HCT116 (cell line): Measurements from ENCODE around the gene PSENEN. TPM values are rescaled to one million over a fixed set of nuclear protein-coding genes. Genes with fewer than 3 reads are reported as not detected.

ENCODE experiments used
- ATAC-seq: fragments of 200-7000 bp; cut with Tn5 transposase; 2 replicates; pipeline ENCODE4 v1.9.1; 2020; ENCODE audit warnings: mild to moderate bottlenecking, moderate library complexity
- BruUV-seq: library from RNA; stranded (reverse); fragments of 400-500 nt; replicated peaks from 2 replicates; lab custom pipeline; 2021; lab: Mats Ljungman, UMichigan
- CTCF ChIA-PET: fragments of 300-600 bp; sonication (Branson Sonifier 250); formaldehyde crosslinking; loops from one replicate; lab custom pipeline; 2021; ENCODE audit warnings: antibody characterized with exemption; lab: Charles Lee
- POLR2A ChIA-PET: fragments of 300-600, 350-600 bp; sonication (Branson Sonifier 250); formaldehyde crosslinking; loops from one replicate; lab custom pipeline; 2021; ENCODE audit warnings: antibody characterized with exemption; lab: Charles Lee
- RAD21 ChIA-PET, 2 experiments: fragments of 300-600 bp; sonication (Branson Sonifier 250); formaldehyde crosslinking; loops; one replicate each; lab custom pipeline; 2023; ENCODE audit warnings: low total read pairs in 2 of 2; ENCODE audit not compliant: uncharacterized antibody in 2 of 2, unreplicated experiment in 2 of 2, low non-redundant PET in 1 of 2; lab: Charles Lee
- DNase-seq: peaks from one replicate; pipeline ENCODE4 v3.0.0-alpha.2; 2010; ENCODE audit warnings: low read depth, low spot score
- H2AFZ ChIP-seq: fragments of 200-600 bp; shearing (Covaris generic), sonication (generic); 2 replicates; pipeline ENCODE4 v1.6.1; 2017; ENCODE audit warnings: low read depth, mixed run types, mixed read lengths, antibody characterized with exemption, low read length; ENCODE audit not compliant: poor library complexity, severe bottlenecking
- H3K27ac ChIP-seq: 2 replicates; pipeline ENCODE4 v1.5.1; 2012; ENCODE audit warnings: low read depth, low read length
- H3K27me3 ChIP-seq: fragments of 200-600 bp; sonication (generic); 2 replicates; pipeline ENCODE4 v1.6.1; 2016; ENCODE audit warnings: mixed run types, low read length, mixed read lengths; ENCODE audit not compliant: insufficient read depth
- H3K36me3 ChIP-seq, 2 experiments: fragments of 200-500 bp in 1 of 2; fragments of 200-600 bp in 1 of 2; sonication (Bioruptor generic) in 1 of 2; sonication (generic) in 1 of 2; 2 replicates each; pipeline versions ENCODE4 v1.5.1 to v1.6.1; 2014 to 2016; ENCODE audit warnings: low read length in 2 of 2, inconsistent platforms in 1 of 2, mixed read lengths in 1 of 2, mixed run types in 1 of 2; ENCODE audit not compliant: insufficient read depth in 2 of 2, control insufficient read depth in 1 of 2
- H3K4me1 ChIP-seq, 2 experiments: fragments of 200-600 bp in 1 of 2; sonication (generic) in 1 of 2; 2 replicates each; pipeline versions ENCODE4 v1.5.1 to v1.6.1; 2012 to 2017; ENCODE audit warnings: low read length in 2 of 2, inconsistent platforms in 1 of 2, mild to moderate bottlenecking in 1 of 2, mixed read lengths in 1 of 2, mixed run types in 1 of 2, moderate library complexity in 1 of 2; ENCODE audit not compliant: insufficient read depth in 2 of 2, control insufficient read depth in 1 of 2
- H3K4me2 ChIP-seq: fragments of 200-600 bp; sonication (generic); 2 replicates; pipeline ENCODE4 v1.6.1; 2017; ENCODE audit warnings: mixed run types, low read length, mixed read lengths
- H3K4me3 ChIP-seq, 2 experiments: fragments of 200-600 bp in 1 of 2; sonication (generic) in 1 of 2; replicated peaks in 1 of 2; 2 replicates each; pipeline ENCODE4 v1.5.1; 2011 to 2016; ENCODE audit warnings: low read length in 2 of 2, control low read depth in 1 of 2, low read depth in 1 of 2, mild to moderate bottlenecking in 1 of 2, mixed read lengths in 1 of 2, mixed run types in 1 of 2
- H3K79me2 ChIP-seq: fragments of 200-600 bp; sonication (generic); 2 replicates; pipeline ENCODE4 v1.6.1; 2017; ENCODE audit warnings: mild to moderate bottlenecking, mixed run types, low read length, moderate library complexity, mixed read lengths; ENCODE audit not compliant: insufficient read depth
- H3K9ac ChIP-seq: fragments of 200-600 bp; sonication (generic); 2 replicates; pipeline ENCODE4 v1.6.1; 2016; ENCODE audit warnings: low read length, mixed read lengths
- H3K9me2 ChIP-seq: fragments of 200-600 bp; sonication (generic), shearing (Covaris generic); 2 replicates; pipeline ENCODE4 v1.6.1; 2017; ENCODE audit warnings: mixed run types, mild to moderate bottlenecking, moderate library complexity; ENCODE audit not compliant: insufficient read depth
- H3K9me3 ChIP-seq, 2 experiments: fragments of 200-500 bp in 1 of 2; fragments of 200-600 bp in 1 of 2; sonication (Bioruptor generic) in 1 of 2; sonication (generic) in 1 of 2; 2 replicates each; pipeline ENCODE4 v1.6.1; 2014 to 2017; ENCODE audit warnings: low read length in 2 of 2, mixed read lengths in 2 of 2, inconsistent platforms in 1 of 2, low read depth in 1 of 2, mild to moderate bottlenecking in 1 of 2, mixed run types in 1 of 2, moderate library complexity in 1 of 2; ENCODE audit not compliant: control insufficient read depth in 1 of 2, insufficient read depth in 1 of 2
- H4K20me1 ChIP-seq: fragments of 200-600 bp; sonication (generic), shearing (Covaris generic); 2 replicates; pipeline ENCODE4 v1.6.1; 2017; ENCODE audit warnings: mixed run types, mild to moderate bottlenecking, moderate library complexity; ENCODE audit not compliant: insufficient read depth
- ATF3 ChIP-seq: IDR thresholded peaks from 2 replicates; pipeline ENCODE4 v1.6.1; 2012
- CEBPB ChIP-seq: IDR thresholded peaks from 2 replicates; pipeline ENCODE4 v1.6.1; 2012; ENCODE audit warnings: low read depth
- CTCF ChIP-seq, 3 experiments: fragments of 200-600 bp in 1 of 3; sonication (generic) in 1 of 3; IDR thresholded peaks in 2 of 3; conservative IDR thresholded peaks in 1 of 3; 2 replicates each; pipeline ENCODE4 v1.5.1; 2012 to 2017; ENCODE audit warnings: low read depth in 2 of 3, low read length in 2 of 3, antibody characterized with exemption in 1 of 3, borderline replicate concordance in 1 of 3, control low read depth in 1 of 3, mild to moderate bottlenecking in 1 of 3, mixed read lengths in 1 of 3, mixed run types in 1 of 3, moderate library complexity in 1 of 3; ENCODE audit not compliant: insufficient read depth in 1 of 3
- EGR1 ChIP-seq: IDR thresholded peaks from 2 replicates; pipeline ENCODE4 v1.6.1; 2012; ENCODE audit warnings: low read depth
- ELF1 ChIP-seq: IDR thresholded peaks from 2 replicates; pipeline ENCODE4 v1.6.1; 2012; ENCODE audit warnings: low read depth, borderline replicate concordance
- EZH2phosphoT487 ChIP-seq: fragments of 200-600 bp; IDR thresholded peaks from 2 replicates; pipeline ENCODE4 v1.6.1; 2018; ENCODE audit warnings: antibody characterized with exemption, borderline replicate concordance
- FOSL1 ChIP-seq: IDR thresholded peaks from 2 replicates; pipeline ENCODE4 v1.6.1; 2012; ENCODE audit warnings: low read depth
- POLR2A ChIP-seq: IDR thresholded peaks from 2 replicates; pipeline ENCODE4 v1.7.0; 2011; ENCODE audit warnings: borderline replicate concordance; ENCODE audit not compliant: insufficient read depth, insufficient read length; ENCODE audit errors: extremely low read depth
- TCF7L2 ChIP-seq: IDR thresholded peaks from 2 replicates; pipeline ENCODE4 v1.7.0; 2011; ENCODE audit warnings: borderline replicate concordance, inconsistent platforms; ENCODE audit not compliant: insufficient read depth, insufficient read length; ENCODE audit errors: extremely low read depth
- ZNF274 ChIP-seq: fragments of 200-500 bp; sonication (Bioruptor generic); IDR thresholded peaks from 2 replicates; pipeline ENCODE4 v1.6.1; 2014; ENCODE audit warnings: mild to moderate bottlenecking, low read depth, low read length, inconsistent platforms
- intact Hi-C: fragments of 100-400 bp; cut with micrococcal nuclease; formaldehyde crosslinking; loops from 2 replicates; pipeline ENCODE4 v1.10.0; 2022
- total RNA-seq: library from RNA; stranded (reverse); gene quantifications from one replicate; pipeline ENCODE4 v1.2.1, GENCODE V29; 2021; ENCODE audit not compliant: unreplicated experiment

PSENEN gene
- total RNA-seq, 1 experiment from 2014 or later = 55.3 TPM

DNA sequence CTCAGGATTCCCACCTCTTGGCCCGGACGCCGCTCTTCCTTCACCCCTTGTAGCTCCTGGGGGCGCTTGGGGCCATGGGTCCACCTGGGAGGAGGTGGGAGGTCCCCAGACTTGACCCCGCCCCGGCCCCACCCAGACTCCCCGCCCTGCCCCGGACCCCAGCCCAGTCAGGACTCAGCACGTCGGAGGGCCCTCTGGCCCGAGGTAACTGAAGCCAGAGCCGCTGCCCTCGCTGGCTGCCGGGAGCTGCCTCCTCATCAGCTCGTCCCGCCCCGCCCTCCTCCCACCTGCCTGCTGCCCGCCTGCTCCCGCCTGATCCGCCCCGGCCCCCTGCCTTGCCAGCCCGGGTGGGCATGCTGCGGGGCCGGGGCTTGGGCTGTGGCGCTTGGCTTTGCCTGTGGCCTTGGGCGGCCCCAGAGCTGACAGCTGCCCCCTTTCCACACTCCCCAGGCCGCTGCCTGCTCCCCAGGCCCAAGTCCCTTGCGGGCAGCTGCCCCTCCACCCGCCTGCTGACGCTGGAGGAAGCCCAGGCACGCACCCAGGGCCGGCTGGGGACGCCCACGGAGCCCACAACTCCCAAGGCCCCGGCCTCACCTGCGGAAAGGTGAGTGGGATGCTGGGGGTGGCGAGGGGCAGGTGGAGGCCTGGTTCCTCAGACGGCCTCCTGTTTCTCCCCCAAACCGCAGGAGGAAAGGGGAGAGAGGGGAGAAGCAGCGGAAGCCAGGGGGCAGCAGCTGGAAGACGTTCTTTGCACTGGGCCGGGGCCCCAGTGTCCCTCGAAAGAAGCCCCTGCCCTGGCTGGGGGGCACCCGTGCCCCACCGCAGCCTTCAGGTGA lies 39.3 kb downstream of the PSENEN start:
- Histone ChIP-seq H3K4me3 (no peak overlapping the region), H2AFZ (no peak overlapping the region), H3K4me1 (no peaks in the 10 kb centered on the region), H3K9me2 (no peaks in the 10 kb centered on the region), H3K4me2 (no peak overlapping the region), H3K36me3 (peaks cover 2 to 4% of the 10 kb centered on the region in 2 experiments; a peak in 2 of 4 replicates), H4K20me1 (no peaks in the 10 kb centered on the region), H3K9me3 (no peaks in the 10 kb centered on the region), H3K27ac (no peak overlapping the region), H3K27me3 (no peaks in the 10 kb centered on the region), H3K9ac (no peak overlapping the region), H3K79me2 (no peaks in the 10 kb centered on the region)
- intact Hi-C loops = no loop called here
- POLR2A ChIA-PET = interaction anchor here (0.6 to 1.3 kb wide), 2 partner anchors 12 to 18 kb away, joined by 3 to 4 read pairs; no protein-coding TSS in a partner anchor
- TF ChIP-seq ELF1 = no peak
- no peak for TF ChIP-seq ZNF274
- TF ChIP-seq EGR1 = no peak
- no peak for TF ChIP-seq TCF7L2
- no peak for TF ChIP-seq CEBPB
- no peak for TF ChIP-seq CTCF (IDR thresholded peaks at IDR 0.05 in 2 of 3, conservative IDR thresholded peaks at IDR 0.05 in 1 of 3; ENCODE audit: borderline replicate concordance in 1 of 3, insufficient read depth in 1 of 3, low read depth in 2 of 3, low read length in 2 of 3)
- TF ChIP-seq ATF3 = no peak
- no peak for TF ChIP-seq FOSL1
- no peak for TF ChIP-seq POLR2A
- TF ChIP-seq EZH2phosphoT487 = no peak
- BruUV-seq = no TSS peak
- DNase-seq (no peak), ATAC-seq (no peak)
- RAD21 ChIA-PET = no interaction called here
- CTCF ChIA-PET = no interaction called here
